ENCODE data around the gene KLK5.

Gene KLK5

GRCh38 chr19:50962245-50962644 lies 9.4 kb upstream of the KLK5 start:
- no peak for TF ChIP-seq FOXP2 (optimal IDR thresholded peaks at IDR 0.05; ENCODE audit: control extremely low read depth, extremely low read length, insufficient read depth)
- no peak for TF ChIP-seq POLR2AphosphoS5 (IDR thresholded peaks at IDR 0.05; ENCODE audit: borderline replicate concordance, low read depth, low read length)
- TF ChIP-seq EZH2 (IDR thresholded peaks at IDR 0.05), result no peak
- Histone ChIP-seq H3K27ac (no peak overlapping the region), H3K9me3 (ENCODE audit: low read depth, low read length) (no peaks in the 10 kb centered on the region), H3K4me3 (no peak overlapping the region), H3K36me3 (ENCODE audit: insufficient read depth, low read length) (no peaks in the 10 kb centered on the region), H3K9ac (ENCODE audit: insufficient read length) (no peak overlapping the region)
- no peak for DNase-seq (ENCODE audit: low read depth, low spot score)

GRCh38 chr19:50959731-50960500 lies 7.1 kb upstream of the KLK5 start:
- no peak for TF ChIP-seq EZH2 (IDR thresholded peaks at IDR 0.05)
- TF ChIP-seq POLR2AphosphoS5 (IDR thresholded peaks at IDR 0.05; ENCODE audit: borderline replicate concordance, low read depth, low read length), result no peak
- no peak for TF ChIP-seq FOXP2 (optimal IDR thresholded peaks at IDR 0.05; ENCODE audit: control extremely low read depth, extremely low read length, insufficient read depth)
- Histone ChIP-seq H3K9ac (ENCODE audit: insufficient read length) (no peak overlapping the region), H3K4me3 (no peak overlapping the region), H3K27ac (no peak overlapping the region), H3K9me3 (ENCODE audit: low read depth, low read length) (no peaks in the 10 kb centered on the region), H3K36me3 (ENCODE audit: insufficient read depth, low read length) (no peaks in the 10 kb centered on the region)
- no peak for DNase-seq (ENCODE audit: low read depth, low spot score)

GRCh38 chr19:50957587-50957986 lies 4.7 kb upstream of the KLK5 start:
- Histone ChIP-seq H3K9me3 (ENCODE audit: low read depth, low read length) (no peaks in the 10 kb centered on the region), H3K9ac (ENCODE audit: insufficient read length) (no peak overlapping the region), H3K27ac (no peak overlapping the region), H3K4me3 (no peak overlapping the region), H3K36me3 (ENCODE audit: insufficient read depth, low read length) (no peaks in the 10 kb centered on the region)
- no peak for DNase-seq (ENCODE audit: low read depth, low spot score)
- TF ChIP-seq EZH2 (IDR thresholded peaks at IDR 0.05) (no peak), FOXP2 (optimal IDR thresholded peaks at IDR 0.05; ENCODE audit: control extremely low read depth, extremely low read length, insufficient read depth) (no peak), POLR2AphosphoS5 (IDR thresholded peaks at IDR 0.05; ENCODE audit: borderline replicate concordance, low read depth, low read length) (no peak)

- no peak overlapping the region for H3K27ac ChIP-seq
- no peak for DNase-seq (ENCODE audit: low read depth, low spot score)
- no peaks in the 10 kb centered on the region for H3K9me3 ChIP-seq (ENCODE audit: low read depth, low read length)
- no peak overlapping the region for H3K9ac ChIP-seq (ENCODE audit: insufficient read length)
- TF ChIP-seq FOXP2 (optimal IDR thresholded peaks at IDR 0.05; ENCODE audit: control extremely low read depth, extremely low read length, insufficient read depth), result no peak
- no peak for TF ChIP-seq EZH2 (IDR thresholded peaks at IDR 0.05)
- TF ChIP-seq POLR2AphosphoS5 (IDR thresholded peaks at IDR 0.05; ENCODE audit: borderline replicate concordance, low read depth, low read length), result no peak
- H3K4me3 ChIP-seq, result no peak overlapping the region
- H3K36me3 ChIP-seq (ENCODE audit: insufficient read depth, low read length), result no peaks in the 10 kb centered on the region
These were observed 3.0 kb downstream of the KLK5 start for GRCh38 chr19:50949861-50950260.

- DNase-seq (ENCODE audit: low read depth, low spot score), result no peak
- H3K9me3 ChIP-seq (ENCODE audit: low read depth, low read length), result no peaks in the 10 kb centered on the region
- TF ChIP-seq EZH2 (IDR thresholded peaks at IDR 0.05), result no peak
- H3K27ac ChIP-seq, result no peak overlapping the region
- no peak overlapping the region for H3K4me3 ChIP-seq
- H3K9ac ChIP-seq (ENCODE audit: insufficient read length), result no peak overlapping the region
- no peaks in the 10 kb centered on the region for H3K36me3 ChIP-seq (ENCODE audit: insufficient read depth, low read length)
These were observed 5.7 kb downstream of the KLK5 start for GRCh38 chr19:50947123-50947522.

- no peaks in the 10 kb centered on the region for H3K36me3 ChIP-seq (ENCODE audit: insufficient read depth, low read length)
- no peaks in the 10 kb centered on the region for H3K9me3 ChIP-seq (ENCODE audit: low read depth, low read length)
- H3K27ac ChIP-seq, result no peak overlapping the region
- H3K9ac ChIP-seq (ENCODE audit: insufficient read length), result no peak overlapping the region
- DNase-seq (ENCODE audit: low read depth, low spot score), result no peak
- TF ChIP-seq POLR2AphosphoS5 (IDR thresholded peaks at IDR 0.05; ENCODE audit: borderline replicate concordance, low read depth, low read length) (no peak), EZH2 (IDR thresholded peaks at IDR 0.05) (no peak), FOXP2 (optimal IDR thresholded peaks at IDR 0.05; ENCODE audit: control extremely low read depth, extremely low read length, insufficient read depth) (no peak)
- no peak overlapping the region for H3K4me3 ChIP-seq
These were observed 8.0 kb downstream of the KLK5 start for GRCh38 chr19:50944795-50945194.

GRCh38 chr19:50943074-50943828 lies 9.6 kb downstream of the KLK5 start:
- H3K9ac ChIP-seq (ENCODE audit: insufficient read length), result no peak overlapping the region
- no peaks in the 10 kb centered on the region for H3K36me3 ChIP-seq (ENCODE audit: insufficient read depth, low read length)
- TF ChIP-seq FOXP2 (optimal IDR thresholded peaks at IDR 0.05; ENCODE audit: control extremely low read depth, extremely low read length, insufficient read depth) (no peak), EZH2 (IDR thresholded peaks at IDR 0.05) (no peak), POLR2AphosphoS5 (IDR thresholded peaks at IDR 0.05; ENCODE audit: borderline replicate concordance, low read depth, low read length) (no peak)
- no peak overlapping the region for H3K4me3 ChIP-seq
- no peak overlapping the region for H3K27ac ChIP-seq
- no peak for DNase-seq (ENCODE audit: low read depth, low spot score)
- no peaks in the 10 kb centered on the region for H3K9me3 ChIP-seq (ENCODE audit: low read depth, low read length)

- no peak for TF ChIP-seq EZH2 (IDR thresholded peaks at IDR 0.05)
- no peak for TF ChIP-seq FOXP2 (optimal IDR thresholded peaks at IDR 0.05; ENCODE audit: control extremely low read depth, extremely low read length, insufficient read depth)
- no peak for TF ChIP-seq POLR2AphosphoS5 (IDR thresholded peaks at IDR 0.05; ENCODE audit: borderline replicate concordance, low read depth, low read length)
- Histone ChIP-seq H3K9me3 (ENCODE audit: low read depth, low read length) (no peaks in the 10 kb centered on the region), H3K27ac (no peak overlapping the region), H3K4me3 (no peak overlapping the region), H3K9ac (ENCODE audit: insufficient read length) (no peak overlapping the region), H3K36me3 (ENCODE audit: insufficient read depth, low read length) (no peaks in the 10 kb centered on the region)
- no peak for DNase-seq (ENCODE audit: low read depth, low spot score)
These were observed 13.2 kb downstream of the KLK5 start for GRCh38 chr19:50939596-50939995.
